Osteocyte (in vitro differentiated cells): Measurements from ENCODE around the gene NCAN. TPM values are rescaled to one million over a fixed set of nuclear protein-coding genes. Genes with fewer than 3 reads are reported as not detected.
"Not testable (repeated sequence)": the region's sequence is repeated elsewhere in the genome, so short reads cannot be mapped to it uniquely, and the experiment has no call there.

Experiments
- DNase-seq: peaks from one replicate; pipeline ENCODE4 v3.0.0; 2021; ENCODE audit warnings: mixed read lengths; ENCODE audit not compliant: unreplicated experiment; ENCODE audit errors: extremely low spot score
- H3K27ac Mint-ChIP-seq: one replicate; pipeline ENCODE4 v1.8.0; 2021; ENCODE audit warnings: mild to moderate bottlenecking, mixed read lengths; ENCODE audit not compliant: unreplicated experiment
- H3K27me3 Mint-ChIP-seq: one replicate; pipeline ENCODE4 v1.8.0; 2021; ENCODE audit warnings: mixed read lengths; ENCODE audit not compliant: unreplicated experiment
- H3K36me3 Mint-ChIP-seq: one replicate; pipeline ENCODE4 v1.8.0; 2021; ENCODE audit warnings: mixed read lengths; ENCODE audit not compliant: unreplicated experiment
- H3K4me1 Mint-ChIP-seq: one replicate; pipeline ENCODE4 v1.8.0; 2021; ENCODE audit warnings: mixed read lengths; ENCODE audit not compliant: unreplicated experiment
- H3K4me3 Mint-ChIP-seq: one replicate; pipeline ENCODE4 v1.8.0; 2021; ENCODE audit warnings: mild to moderate bottlenecking, moderate library complexity, mixed read lengths; ENCODE audit not compliant: unreplicated experiment
- H3K9me3 Mint-ChIP-seq: one replicate; pipeline ENCODE4 v1.8.0; 2021; ENCODE audit warnings: mixed read lengths; ENCODE audit not compliant: unreplicated experiment
- total RNA-seq: library from RNA; stranded (reverse); gene quantifications from 2 replicates; pipeline ENCODE4 v1.2.1, GENCODE V29; 2021
- TF ChIP-seq, protein P1 (sequence below): fragments of 200-600 bp; sonication (generic); IDR thresholded peaks from 2 replicates; pipeline ENCODE4 v1.5.0; 2021; ENCODE audit warnings: antibody characterized with exemption, mild to moderate bottlenecking, moderate library complexity

Gene NCAN
- total RNA-seq, 1 donor from 2014 or later: not detected

DNA sequence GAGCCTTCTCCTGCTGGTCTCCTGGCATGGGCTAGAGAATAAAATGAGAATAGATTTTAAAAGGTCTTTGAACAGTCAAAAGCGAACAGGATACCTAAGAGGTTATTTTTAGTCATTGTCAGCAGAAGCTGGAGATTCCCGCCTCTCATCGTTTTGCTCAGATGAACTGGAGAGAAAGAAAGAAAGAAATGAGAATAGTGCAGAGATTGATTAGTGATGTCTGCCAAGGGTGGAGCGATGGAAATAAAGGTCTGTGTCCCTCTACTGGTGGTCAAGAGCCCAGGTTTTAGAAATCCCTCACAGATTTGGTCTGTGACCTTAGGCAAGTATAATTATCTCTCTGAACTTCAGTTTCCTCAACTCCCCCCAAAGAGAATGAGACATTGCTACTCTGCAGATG, 5.3 kb downstream of the NCAN start:
- Mint-ChIP-seq H3K27ac (no peak overlapping the region), H3K9me3 (no peaks in the 10 kb centered on the region), H3K36me3 (no peaks in the 10 kb centered on the region), H3K27me3 (peaks cover 30% of the 10 kb centered on the region), H3K4me3 (no peak overlapping the region), H3K4me1 (no peaks in the 10 kb centered on the region)
- DNase-seq: no peak
- TF ChIP-seq, protein P1, sequence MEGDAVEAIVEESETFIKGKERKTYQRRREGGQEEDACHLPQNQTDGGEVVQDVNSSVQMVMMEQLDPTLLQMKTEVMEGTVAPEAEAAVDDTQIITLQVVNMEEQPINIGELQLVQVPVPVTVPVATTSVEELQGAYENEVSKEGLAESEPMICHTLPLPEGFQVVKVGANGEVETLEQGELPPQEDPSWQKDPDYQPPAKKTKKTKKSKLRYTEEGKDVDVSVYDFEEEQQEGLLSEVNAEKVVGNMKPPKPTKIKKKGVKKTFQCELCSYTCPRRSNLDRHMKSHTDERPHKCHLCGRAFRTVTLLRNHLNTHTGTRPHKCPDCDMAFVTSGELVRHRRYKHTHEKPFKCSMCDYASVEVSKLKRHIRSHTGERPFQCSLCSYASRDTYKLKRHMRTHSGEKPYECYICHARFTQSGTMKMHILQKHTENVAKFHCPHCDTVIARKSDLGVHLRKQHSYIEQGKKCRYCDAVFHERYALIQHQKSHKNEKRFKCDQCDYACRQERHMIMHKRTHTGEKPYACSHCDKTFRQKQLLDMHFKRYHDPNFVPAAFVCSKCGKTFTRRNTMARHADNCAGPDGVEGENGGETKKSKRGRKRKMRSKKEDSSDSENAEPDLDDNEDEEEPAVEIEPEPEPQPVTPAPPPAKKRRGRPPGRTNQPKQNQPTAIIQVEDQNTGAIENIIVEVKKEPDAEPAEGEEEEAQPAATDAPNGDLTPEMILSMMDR: no peak

DNA sequence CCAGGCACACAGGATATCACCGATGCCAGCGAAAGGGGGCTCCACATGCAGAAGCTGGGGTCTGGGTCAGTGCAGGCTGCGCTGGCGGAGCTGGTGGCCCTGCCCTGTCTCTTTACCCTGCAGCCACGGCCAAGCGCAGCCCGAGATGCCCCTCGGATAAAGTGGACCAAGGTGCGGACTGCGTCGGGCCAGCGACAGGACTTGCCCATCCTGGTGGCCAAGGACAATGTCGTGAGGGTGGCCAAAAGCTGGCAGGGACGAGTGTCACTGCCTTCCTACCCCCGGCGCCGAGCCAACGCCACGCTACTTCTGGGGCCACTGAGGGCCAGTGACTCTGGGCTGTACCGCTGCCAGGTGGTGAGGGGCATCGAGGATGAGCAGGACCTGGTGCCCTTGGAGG, 7.2 kb downstream of the NCAN start:
- peak; percentile 78 for DNase-seq
- peaks cover 23% of the 10 kb centered on the region for H3K27me3 Mint-ChIP-seq
- no peaks in the 10 kb centered on the region for H3K36me3 Mint-ChIP-seq
- H3K4me3 Mint-ChIP-seq: no peak overlapping the region
- TF ChIP-seq, protein P1: no peak
- no peaks in the 10 kb centered on the region for H3K4me1 Mint-ChIP-seq
- H3K9me3 Mint-ChIP-seq: no peaks in the 10 kb centered on the region
- no peak overlapping the region for H3K27ac Mint-ChIP-seq

DNA sequence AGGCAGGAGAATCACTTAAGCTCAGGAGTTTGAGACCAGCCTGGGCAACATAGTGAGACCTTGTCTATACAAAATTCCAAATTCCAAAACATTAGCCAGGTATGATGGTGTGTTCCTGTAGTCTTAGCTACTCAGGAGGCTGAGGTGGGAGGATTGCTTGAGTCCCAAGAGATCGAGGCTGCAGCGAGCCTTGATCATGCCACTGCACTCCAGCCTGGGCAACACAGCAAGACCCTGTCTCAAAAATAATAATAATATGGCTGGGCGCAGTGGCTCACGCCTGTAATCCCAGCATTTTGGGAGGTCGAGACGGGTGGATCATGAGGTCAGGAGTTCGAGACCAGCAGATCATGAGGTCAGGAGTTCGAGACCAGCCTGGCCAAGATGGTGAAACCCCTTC, 9.2 kb downstream of the NCAN start:
- not testable (repeated sequence) for DNase-seq, H3K4me3 Mint-ChIP-seq, H3K27ac Mint-ChIP-seq, H3K9me3 Mint-ChIP-seq, H3K4me1 Mint-ChIP-seq, H3K36me3 Mint-ChIP-seq
- H3K27me3 Mint-ChIP-seq: peaks cover 25% of the 10 kb centered on the region

DNA sequence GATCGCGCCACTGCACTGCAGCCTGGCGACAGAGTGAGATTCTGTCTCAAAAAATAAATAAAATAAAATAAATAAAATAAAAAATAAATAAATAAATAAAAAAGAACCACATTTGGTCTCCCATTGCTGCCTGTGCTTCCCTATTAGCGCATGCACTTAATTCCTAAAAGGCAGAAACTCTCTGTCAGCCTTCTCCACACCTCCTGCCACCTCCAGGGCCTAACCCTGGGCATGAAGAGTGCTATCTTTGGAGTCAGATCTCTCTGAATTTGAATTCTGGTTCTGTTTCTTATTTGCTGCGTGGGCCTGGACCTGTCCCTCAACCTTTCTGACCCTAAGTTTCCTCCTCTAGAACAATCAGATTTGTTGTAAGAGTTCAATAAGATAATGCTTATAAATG, 11.3 kb downstream of the NCAN start:
- no peak overlapping the region for H3K27ac Mint-ChIP-seq
- H3K4me1 Mint-ChIP-seq: no peaks in the 10 kb centered on the region
- no peaks in the 10 kb centered on the region for H3K9me3 Mint-ChIP-seq
- no peak for DNase-seq
- H3K27me3 Mint-ChIP-seq: peaks cover 18% of the 10 kb centered on the region
- TF ChIP-seq, protein P1: no peak
- no peaks in the 10 kb centered on the region for H3K36me3 Mint-ChIP-seq
- no peak overlapping the region for H3K4me3 Mint-ChIP-seq

DNA sequence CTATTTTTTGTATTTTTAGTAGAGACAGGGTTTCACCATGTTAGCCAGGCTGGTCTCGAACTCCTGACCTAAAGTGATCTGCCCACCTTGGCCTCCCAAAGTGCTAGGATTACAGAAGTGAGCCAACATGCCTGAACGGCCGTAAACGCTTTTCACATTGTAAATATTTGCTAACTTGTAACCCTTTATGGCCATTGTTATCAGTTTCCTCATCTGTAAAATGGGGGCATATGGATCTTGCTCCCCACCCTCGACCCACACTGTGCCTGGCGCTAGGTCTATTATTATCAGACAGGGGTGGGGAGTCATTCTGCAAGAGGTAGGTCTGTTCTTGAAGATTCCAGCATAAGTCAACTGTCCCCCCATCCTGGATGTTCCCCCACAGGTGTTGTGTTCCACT, 11.9 kb downstream of the NCAN start:
- no peak overlapping the region for H3K4me3 Mint-ChIP-seq
- H3K36me3 Mint-ChIP-seq: no peaks in the 10 kb centered on the region
- H3K4me1 Mint-ChIP-seq: no peaks in the 10 kb centered on the region
- H3K9me3 Mint-ChIP-seq: no peaks in the 10 kb centered on the region
- TF ChIP-seq, protein P1: no peak
- H3K27me3 Mint-ChIP-seq: peaks cover 23% of the 10 kb centered on the region
- DNase-seq: no peak
- H3K27ac Mint-ChIP-seq: no peak overlapping the region
